ENCODE measurements around the gene EEF1AKMT3. TPM values are rescaled to one million over a fixed set of nuclear protein-coding genes. Genes with fewer than 3 reads are reported as not detected.

Gene EEF1AKMT3
- total RNA-seq, 1 donor from 2014 or later, result 5.6 TPM

- Mint-ChIP-seq H3K36me3 (ENCODE audit: insufficient read depth) (peaks cover 8% of the 10 kb centered on the region), H3K9me3 (ENCODE audit: low read depth) (no peaks in the 10 kb centered on the region), H3K4me1 (ENCODE audit: low read depth) (peaks cover 10% of the 10 kb centered on the region), H3K27ac (no peak overlapping the region), H3K4me3 (ENCODE audit: low read depth) (peak overlapping the region; percentile 60), H3K27me3 (peaks cover 63% of the 10 kb centered on the region)
- DNase-seq (ENCODE audit: low spot score, unreplicated experiment), result no peak
- TF ChIP-seq CTCF (IDR thresholded peaks at IDR 0.05; ENCODE audit: unreplicated experiment), result peak; percentile 40
These were observed 7.3 kb upstream of the EEF1AKMT3 start for GRCh38 chr12:57765003-57765697.

- Mint-ChIP-seq H3K4me3 (ENCODE audit: low read depth) (peak overlapping the region; percentile 52), H3K4me1 (ENCODE audit: low read depth) (peaks cover 10% of the 10 kb centered on the region), H3K36me3 (ENCODE audit: insufficient read depth) (peaks cover 8% of the 10 kb centered on the region), H3K9me3 (ENCODE audit: low read depth) (no peaks in the 10 kb centered on the region), H3K27ac (no peak overlapping the region), H3K27me3 (peaks cover 63% of the 10 kb centered on the region)
- DNase-seq (ENCODE audit: low spot score, unreplicated experiment), result no peak
- TF ChIP-seq CTCF (IDR thresholded peaks at IDR 0.05; ENCODE audit: unreplicated experiment), result no peak
These were observed 6.5 kb upstream of the EEF1AKMT3 start for GRCh38 chr12:57765698-57766463.

GRCh38 chr12:57766464-57767304 is 5.7 kb upstream of the EEF1AKMT3 start, which contains the start of gene CYP27B1:
Gene CYP27B1, minus strand, starts transcription at chr12:57767078. Its CDS starts 37 bp downstream, at chr12:57767041.
- no peak for TF ChIP-seq CTCF (IDR thresholded peaks at IDR 0.05; ENCODE audit: unreplicated experiment)
- Mint-ChIP-seq H3K27ac (no peak within 1 kb of the TSS), H3K9me3 (ENCODE audit: low read depth) (no peaks in the 10 kb centered on the region), H3K4me3 (ENCODE audit: low read depth) (peak within 1 kb of the TSS; percentile 52), H3K27me3 (peaks cover 63% of the 10 kb centered on the region), H3K4me1 (ENCODE audit: low read depth) (peaks cover 14% of the 10 kb centered on the region), H3K36me3 (ENCODE audit: insufficient read depth) (peaks cover 8% of the 10 kb centered on the region)
- no peak for DNase-seq (ENCODE audit: low spot score, unreplicated experiment)

GRCh38 chr12:57767305-57767698 is 5.1 kb upstream of the EEF1AKMT3 start:
- Mint-ChIP-seq H3K4me1 (ENCODE audit: low read depth) (peaks cover 17% of the 10 kb centered on the region), H3K4me3 (ENCODE audit: low read depth) (no peak overlapping the region)

More at GRCh38 chr12:57767305-57767698, 5.1 kb upstream of the EEF1AKMT3 start:
- H3K27me3 Mint-ChIP-seq, result peaks cover 61% of the 10 kb centered on the region
- no peak for TF ChIP-seq CTCF (IDR thresholded peaks at IDR 0.05; ENCODE audit: unreplicated experiment)
- no peak overlapping the region for H3K27ac Mint-ChIP-seq
- peaks cover 8% of the 10 kb centered on the region for H3K36me3 Mint-ChIP-seq (ENCODE audit: insufficient read depth)
- H3K9me3 Mint-ChIP-seq (ENCODE audit: low read depth), result no peaks in the 10 kb centered on the region
- DNase-seq (ENCODE audit: low spot score, unreplicated experiment), result no peak

All from progenitor cell of endocrine pancreas (in vitro differentiated cells).